Measurements from ENCODE around the gene FCN2.

Gene FCN2

GRCh38 chr9:134889386-134890154 is 9.0 kb downstream of the FCN2 start:
- no peak for DNase-seq

GRCh38 chr9:134890155-134890495 is 9.5 kb downstream of the FCN2 start:
- no peak for DNase-seq

GRCh38 chr9:134891053-134891452 is 10.4 kb downstream of the FCN2 start:
- DNase-seq = no peak

GRCh38 chr9:134891713-134892112 is 11.1 kb downstream of the FCN2 start:
- DNase-seq = no peak

GRCh38 chr9:134892221-134892620 is 11.6 kb downstream of the FCN2 start:
- DNase-seq = no peak

- DNase-seq = no peak
These were observed 12.3 kb downstream of the FCN2 start for GRCh38 chr9:134892820-134893420.

- no peak for DNase-seq
These were observed 13.7 kb downstream of the FCN2 start for GRCh38 chr9:134894136-134894860.

GRCh38 chr9:134895097-134895496 is 14.5 kb downstream of the FCN2 start:
- DNase-seq = no peak

- no peak for DNase-seq
These were observed 14.9 kb downstream of the FCN2 start for GRCh38 chr9:134895567-134895907.

- DNase-seq = no peak
These were observed 15.6 kb downstream of the FCN2 start for GRCh38 chr9:134895908-134896833.

GRCh38 chr9:134896834-134897583 is 16.4 kb downstream of the FCN2 start:
- no peak for DNase-seq

GRCh38 chr9:134897584-134898170 is 17.1 kb downstream of the FCN2 start:
- DNase-seq = no peak

GRCh38 chr9:134898319-134898718 is 17.7 kb downstream of the FCN2 start:
- no peak for DNase-seq

GRCh38 chr9:134899168-134899567 is 18.6 kb downstream of the FCN2 start:
- no peak for DNase-seq

GRCh38 chr9:134899818-134900217 is 19.2 kb downstream of the FCN2 start:
- DNase-seq = no peak

GRCh38 chr9:134902936-134903335 is 22.3 kb downstream of the FCN2 start:
- DNase-seq = no peak

GRCh38 chr9:134908524-134909309 is 28.1 kb downstream of the FCN2 start:
- no peak for DNase-seq

- DNase-seq = no peak
These were observed 29.2 kb downstream of the FCN2 start for GRCh38 chr9:134909511-134910481.

GRCh38 chr9:134912126-134912840 is 31.7 kb downstream of the FCN2 start:
- no peak for DNase-seq

Data from SIG-M5 (cell line).